Non-pigmented ciliary epithelial cell (primary cell): ENCODE data around the gene LAMA2.
A peak's percentile ranks its signal among the peaks of the same experiment; 100 is the strongest.

Experiments
- DNase-seq: peaks from one replicate; pipeline ENCODE4 v3.0.0-alpha.2; 2010; ENCODE audit warnings: low read depth

LAMA2 gene

DNA sequence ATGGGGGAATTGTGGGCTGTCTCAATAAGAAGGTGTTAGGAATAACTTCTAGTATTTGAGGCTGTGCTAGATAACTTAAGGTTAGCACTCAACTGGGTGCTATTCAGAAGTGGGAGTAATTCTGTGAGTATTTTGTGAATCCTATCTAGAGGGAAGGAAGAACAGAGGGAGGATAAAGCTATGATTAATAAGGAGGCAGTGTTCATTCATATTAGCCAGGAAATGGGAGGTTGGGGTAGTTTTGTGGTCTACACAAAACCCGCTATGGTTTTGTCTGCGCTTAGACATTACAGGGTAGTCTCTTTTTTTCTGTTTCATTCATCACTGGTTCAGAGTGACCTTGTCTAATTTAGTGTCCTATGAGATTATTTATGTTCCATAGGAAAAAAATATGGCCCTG is 486.0 kb downstream of the LAMA2 start:
- DNase-seq: no peak

DNA sequence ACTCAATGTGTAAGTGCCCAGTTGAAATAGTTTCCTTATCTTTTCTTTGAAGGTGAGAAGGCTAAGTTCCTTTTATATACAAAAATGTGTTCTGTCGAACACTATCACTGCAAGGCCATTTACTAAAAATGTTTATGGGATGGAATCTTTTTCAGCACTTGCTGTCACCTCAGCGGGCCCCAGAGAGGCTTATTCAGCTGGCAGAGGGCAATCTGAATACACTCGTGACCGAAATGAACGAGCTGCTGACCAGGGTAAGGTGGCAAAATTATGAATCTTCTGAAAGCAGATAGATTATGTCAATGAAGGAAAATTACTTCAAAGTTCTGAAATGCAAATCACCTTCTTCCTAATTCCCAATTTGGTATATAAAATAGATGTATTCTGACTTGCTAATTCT is 486.8 kb downstream of the LAMA2 start:
- DNase-seq: no peak

DNA sequence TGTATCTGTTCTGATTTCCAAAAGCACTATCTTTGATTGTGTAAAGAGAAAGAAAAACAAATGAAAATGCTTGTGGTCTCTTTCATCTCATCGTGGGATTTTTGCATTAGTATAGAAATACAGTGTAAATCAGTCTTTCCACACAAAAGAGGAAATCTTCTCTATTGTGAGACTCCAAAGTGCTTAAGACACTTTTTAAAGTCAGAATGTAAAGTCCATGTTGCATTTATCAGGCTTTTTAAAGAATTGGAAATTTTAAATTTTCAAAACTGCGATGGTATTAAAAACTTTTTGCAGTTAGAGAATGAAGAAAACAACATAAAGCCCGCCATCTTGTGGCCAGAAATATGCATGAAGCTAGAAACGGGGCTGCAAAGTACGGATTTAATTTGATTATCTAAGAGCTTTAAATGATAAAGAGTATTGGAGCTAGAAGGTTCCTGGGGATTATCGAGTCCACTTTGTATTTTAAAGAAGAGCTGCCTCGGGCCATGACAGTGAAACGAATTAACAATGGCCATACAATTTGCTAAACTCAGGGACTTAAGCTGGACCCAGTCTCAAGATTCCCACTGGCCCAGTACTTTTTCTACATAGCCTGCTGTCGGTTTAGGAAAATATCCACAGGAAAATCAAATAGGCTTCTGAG is 487.5 kb downstream of the LAMA2 start:
- DNase-seq: no peak

DNA sequence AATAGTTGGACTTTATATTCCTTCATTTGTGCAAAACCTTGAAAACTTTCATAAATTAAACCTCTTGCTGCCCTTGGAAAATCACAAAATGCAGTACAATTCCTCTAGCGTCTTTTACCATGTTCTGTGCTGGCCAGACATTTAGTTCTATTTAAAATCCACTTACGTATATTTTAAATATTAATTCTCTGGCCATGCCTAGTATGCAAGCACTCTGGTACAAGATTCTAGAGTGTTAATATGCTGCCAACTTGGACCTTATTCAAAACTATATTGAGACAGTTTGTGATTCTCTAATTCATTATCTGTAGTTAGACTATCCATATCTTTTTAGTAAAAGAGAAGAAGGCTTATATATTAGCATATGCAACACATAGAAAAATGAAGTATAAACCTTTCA is 498.9 kb downstream of the LAMA2 start:
- no peak for DNase-seq

DNA sequence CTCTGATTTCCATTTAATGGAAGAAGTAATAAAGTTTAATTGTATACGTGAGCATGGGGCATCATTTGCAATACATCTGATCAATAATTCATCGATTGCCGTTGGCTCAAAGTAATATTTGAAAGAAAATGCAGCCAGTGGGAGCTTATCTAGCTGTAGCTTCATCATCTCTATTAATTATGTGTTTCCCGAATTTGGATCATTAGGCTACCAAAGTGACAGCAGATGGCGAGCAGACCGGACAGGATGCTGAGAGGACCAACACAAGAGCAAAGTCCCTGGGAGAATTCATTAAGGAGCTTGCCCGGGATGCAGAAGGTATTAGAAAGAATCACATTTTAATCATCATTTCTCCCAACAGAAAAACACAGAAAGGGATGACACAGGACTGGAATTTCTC is 500.0 kb downstream of the LAMA2 start:
- DNase-seq: no peak

DNA sequence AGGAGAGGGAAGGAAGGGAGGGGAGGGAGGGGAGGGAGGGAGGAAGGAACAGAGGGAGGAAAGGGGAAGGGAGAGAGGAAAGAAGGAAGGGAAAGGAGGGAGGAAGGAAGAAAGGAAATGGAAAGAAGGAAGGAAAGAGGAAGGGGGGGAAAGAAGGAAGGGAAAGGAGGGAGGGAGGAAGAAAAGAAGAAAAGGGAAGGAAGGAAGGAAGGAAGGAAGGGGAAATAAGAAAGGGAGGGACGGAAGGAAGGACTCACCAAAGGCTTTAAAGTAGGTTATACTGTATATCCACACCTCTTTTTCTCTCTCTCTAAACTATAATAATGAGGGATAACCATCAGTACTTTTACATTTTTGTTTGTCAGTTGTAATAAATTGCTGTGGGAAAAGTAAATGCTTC is 502.2 kb downstream of the LAMA2 start:
- DNase-seq: no peak

DNA sequence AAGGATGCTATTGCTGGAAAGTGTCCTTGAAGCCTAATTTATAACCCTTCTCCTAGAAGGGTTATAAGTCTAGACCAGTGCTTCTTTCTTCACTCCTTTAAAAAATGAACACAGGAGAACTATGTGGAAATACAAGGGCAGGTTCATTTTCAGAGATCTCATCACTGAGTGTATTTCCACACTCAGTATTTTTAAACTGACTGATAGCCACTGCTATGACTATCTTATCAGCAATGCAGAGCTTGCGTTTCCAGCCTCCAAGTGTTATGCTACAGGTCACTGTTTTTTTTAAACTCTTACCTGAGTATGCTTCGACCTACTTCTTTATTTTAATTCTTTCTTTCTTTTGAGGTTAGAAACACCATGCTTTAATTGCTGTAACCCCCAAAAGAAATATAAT is 508.0 kb downstream of the LAMA2 start:
- no peak for DNase-seq

DNA sequence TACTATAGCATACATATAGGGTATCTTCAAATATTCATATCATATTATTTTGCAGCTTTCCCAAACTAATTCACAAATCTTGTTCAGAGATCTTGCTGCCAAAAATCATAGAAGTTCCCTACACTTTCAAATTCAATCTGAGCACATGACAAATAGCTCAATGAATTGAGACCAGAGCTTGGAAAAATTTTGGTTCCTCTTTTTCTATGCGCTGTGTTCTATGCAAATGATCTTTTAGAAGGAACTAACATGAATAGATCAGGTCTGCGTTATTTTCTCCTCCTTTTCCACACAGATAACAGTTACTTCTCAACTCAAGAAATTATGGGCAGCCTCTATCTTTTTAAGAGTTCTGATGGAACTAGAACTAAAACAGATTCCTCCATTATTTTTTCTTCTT is 510.7 kb downstream of the LAMA2 start:
- DNase-seq: no peak

DNA sequence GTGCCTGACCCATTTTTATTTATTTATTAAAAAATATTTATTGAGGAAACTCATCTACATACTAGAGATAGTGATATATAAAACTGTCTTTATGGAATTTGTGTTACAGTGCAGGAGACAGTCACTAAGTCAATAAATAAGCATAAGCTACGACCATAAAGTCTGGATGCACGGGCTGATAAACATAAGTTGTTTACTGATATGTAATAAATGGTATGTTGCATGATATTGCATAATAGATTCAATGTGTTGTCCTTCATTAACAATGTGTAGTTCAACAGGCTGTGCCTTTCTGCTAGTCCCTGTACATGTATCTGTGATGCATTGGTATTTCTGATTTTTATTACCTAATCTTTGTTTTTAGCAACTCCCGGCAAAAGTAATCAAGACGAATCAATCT is 515.8 kb downstream of the LAMA2 start:
- DNase-seq: no peak

DNA sequence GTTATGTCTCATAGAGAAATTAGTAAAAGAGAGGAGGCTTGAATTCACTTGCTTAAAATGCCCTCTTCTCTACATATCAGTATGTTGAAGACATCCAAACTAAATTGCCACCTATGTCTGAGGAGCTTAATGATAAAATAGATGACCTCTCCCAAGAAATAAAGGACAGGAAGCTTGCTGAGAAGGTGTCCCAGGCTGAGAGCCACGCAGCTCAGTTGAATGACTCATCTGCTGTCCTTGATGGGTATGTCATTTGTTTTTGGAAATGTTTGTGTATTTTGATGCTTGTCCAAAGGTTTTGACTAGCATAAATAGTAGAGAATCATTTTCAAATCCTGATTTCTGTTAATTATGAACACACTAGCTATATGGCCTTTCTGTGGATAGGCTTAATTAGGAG is 519.3 kb downstream of the LAMA2 start:
- DNase-seq: no peak

DNA sequence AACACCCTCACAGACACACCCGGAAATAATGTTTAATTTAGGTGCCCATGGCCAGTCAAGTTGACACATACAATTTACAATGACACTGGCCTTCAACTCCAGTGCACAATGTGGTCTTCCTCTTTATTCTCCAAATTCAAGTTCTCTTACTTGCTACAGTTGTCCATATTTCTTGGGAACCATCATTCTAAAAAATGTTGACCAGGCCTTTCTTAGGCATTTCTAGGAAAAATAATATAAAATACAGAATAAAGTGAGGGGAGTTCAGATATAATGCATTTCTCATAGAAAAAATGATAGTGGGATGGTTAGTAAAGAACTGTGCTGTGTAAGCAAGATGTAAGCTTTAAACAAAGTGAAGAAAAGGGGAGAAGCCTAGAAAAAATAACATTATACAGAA is 528.2 kb downstream of the LAMA2 start:
- no peak for DNase-seq

DNA sequence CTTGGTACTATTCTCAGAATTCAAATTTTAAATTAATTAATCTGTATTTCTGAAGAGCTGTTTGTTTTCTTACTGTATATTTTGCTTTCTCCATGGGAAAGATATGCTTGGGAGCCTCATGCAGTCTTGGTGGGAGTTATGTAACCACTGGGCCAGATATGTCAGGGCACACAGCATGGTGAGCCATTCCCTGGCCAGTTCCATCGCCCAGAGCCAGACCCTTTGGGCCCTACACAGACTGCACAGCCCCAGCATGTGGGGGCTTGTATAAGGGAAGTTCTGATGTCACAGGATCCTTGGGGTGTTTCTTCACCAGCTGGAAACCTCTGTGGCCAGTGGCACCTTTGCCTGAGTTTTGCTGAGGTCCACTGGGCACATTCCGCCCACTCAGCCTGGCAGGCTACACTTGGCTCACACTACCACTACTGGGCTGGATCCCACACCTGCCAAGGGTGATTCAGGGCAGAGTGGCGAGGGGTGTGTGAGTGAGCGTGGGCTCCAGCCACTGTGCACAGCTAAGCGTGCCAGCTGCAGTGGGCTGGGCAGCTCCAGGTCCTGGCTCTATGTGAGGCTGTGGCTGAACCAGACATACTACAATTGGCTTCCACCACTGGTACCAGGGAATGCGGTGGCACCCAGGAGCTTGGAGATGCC is 533.5 kb downstream of the LAMA2 start:
- no peak for DNase-seq

DNA sequence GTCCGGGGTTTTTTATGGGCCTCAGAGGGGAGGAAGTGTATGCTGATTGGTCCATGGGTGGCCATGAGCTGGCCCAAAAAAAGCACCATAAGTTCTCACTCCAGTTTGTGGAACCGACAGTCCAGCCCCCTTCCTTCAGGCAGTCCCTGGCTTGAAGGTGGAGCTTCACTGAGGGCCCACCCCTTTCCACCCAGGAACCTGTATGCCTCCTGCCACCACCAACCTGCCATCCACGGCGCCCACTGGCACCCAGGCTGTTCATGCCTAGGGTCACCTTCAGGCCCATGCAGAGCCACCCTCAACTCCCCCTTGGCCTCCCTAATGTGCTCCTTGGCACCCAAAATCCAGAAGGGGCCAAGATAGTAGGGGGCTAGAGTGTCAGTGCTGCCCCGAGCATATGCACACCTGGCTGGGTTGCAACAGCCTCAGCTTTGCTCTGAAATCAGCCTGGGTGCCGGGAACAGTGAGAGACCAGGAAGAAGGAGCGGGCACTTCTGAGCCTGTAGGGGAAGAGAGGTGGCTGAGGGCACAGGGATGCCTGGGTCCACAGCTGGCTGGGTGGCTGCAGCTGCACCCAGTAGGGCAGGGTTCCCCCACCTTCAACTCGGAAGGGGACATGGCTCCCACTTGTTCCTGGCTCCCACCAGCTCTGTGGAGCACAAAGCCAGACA is 534.6 kb downstream of the LAMA2 start:
- no peak for DNase-seq

DNA sequence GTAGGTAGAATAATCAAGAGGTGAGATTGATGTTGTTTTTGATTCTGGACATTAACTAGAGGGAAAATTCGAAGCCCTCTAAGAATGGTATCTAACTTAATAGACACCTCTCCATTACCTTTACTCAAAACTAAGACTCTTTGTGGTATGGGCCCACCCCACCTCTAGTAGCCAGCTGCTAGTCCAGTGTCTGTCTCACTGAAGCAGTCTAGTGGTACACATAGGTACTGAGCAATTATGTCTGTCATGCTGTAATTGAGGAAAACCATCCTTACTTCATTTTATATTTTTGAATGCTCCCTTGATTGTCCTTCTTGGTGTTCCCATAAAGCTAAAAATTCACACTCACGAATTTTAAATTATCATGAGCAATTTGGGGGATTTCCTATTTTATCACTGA is 536.4 kb downstream of the LAMA2 start:
- no peak for DNase-seq

DNA sequence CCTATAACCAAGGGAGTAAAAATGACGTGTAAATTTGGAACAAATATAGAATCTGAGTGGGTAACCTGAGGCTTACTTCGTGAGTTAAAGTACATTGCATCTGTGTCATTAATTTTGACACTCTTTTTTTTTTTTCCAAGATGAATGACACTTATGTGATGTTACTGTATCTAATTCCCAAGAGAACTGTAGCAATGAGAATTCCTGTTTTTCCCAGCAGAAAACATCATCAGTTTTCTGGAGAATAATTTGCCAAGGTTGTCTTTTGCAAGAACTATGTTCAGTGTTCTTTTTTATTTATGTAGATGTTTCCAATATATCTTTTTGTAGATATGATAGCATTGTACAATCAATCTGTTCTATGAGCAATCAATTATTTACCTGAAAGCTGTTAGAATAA is 543.4 kb downstream of the LAMA2 start:
- no peak for DNase-seq

DNA sequence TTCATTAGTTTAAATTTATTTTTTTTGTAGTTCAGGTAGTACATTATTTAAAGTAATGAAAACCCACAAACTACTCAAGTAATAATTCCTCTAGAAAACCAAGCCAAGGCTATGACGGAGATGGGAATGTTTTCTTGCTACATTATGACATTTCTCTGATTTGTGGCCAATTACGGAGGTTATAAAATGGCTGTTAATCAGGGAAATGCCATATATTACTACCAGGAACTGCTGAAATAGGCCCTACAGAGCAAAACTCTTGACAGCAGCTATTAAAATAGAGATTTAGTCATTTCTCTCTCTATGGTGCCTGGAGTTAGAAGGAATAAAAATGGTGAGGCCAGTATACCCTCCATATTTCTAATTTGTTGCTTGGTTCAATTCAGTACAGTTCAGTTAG is 547.0 kb downstream of the LAMA2 start:
- DNase-seq: no peak

DNA sequence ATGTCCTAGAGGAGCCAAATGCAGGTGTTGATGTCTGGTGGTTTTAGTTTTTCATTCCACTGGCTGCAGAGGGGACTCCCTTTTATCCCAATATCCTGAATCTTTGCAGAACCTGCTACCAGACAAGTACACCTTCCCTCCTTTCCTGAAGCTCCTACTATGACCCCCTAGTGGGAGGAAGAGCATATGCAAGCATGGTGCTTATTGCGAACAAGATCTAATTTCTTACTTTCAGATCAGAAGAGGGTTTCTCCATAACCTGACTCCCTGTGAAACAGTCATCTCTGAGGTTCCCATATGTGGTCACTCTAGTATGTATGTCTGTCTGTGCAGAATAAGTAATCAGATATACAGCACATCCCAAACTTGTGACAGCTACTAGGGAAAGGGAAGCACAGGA is 549.8 kb downstream of the LAMA2 start:
- DNase-seq: no peak

DNA sequence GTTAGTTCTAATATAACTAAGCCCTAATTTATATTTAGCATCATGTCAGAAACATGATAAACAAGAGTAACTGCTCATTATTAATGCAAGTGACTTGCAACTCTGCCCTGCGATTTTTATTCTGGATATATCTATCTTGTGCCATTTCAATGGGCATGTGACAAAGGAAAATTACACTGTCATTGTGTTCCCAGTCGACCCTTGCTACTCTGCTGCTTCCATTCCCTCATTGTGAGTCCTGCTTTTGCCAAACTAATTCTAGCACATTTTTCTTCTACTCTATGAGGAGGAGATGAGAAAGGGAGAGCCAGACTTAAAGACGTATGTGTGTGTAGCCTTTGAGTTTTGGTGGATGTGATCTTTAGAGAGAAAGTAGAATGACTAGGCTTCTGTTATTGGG is 551.2 kb downstream of the LAMA2 start:
- no peak for DNase-seq

DNA sequence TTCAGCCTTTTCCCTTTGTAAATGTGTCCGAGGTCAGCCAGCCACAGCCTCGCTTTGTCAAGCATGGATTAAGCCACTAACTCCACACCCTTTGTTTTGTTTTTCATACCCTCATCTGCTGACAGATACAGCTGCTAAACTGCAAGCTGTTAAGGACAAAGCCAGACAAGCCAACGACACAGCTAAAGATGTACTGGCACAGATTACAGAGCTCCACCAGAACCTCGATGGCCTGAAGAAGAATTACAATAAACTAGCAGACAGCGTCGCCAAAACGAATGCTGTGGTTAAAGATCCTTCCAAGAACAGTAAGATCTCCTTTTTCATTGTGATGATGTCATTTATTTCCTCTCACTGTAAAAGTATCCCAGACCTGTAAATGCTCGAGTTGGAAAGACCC is 557.8 kb downstream of the LAMA2 start:
- peak; percentile 18 for DNase-seq

DNA sequence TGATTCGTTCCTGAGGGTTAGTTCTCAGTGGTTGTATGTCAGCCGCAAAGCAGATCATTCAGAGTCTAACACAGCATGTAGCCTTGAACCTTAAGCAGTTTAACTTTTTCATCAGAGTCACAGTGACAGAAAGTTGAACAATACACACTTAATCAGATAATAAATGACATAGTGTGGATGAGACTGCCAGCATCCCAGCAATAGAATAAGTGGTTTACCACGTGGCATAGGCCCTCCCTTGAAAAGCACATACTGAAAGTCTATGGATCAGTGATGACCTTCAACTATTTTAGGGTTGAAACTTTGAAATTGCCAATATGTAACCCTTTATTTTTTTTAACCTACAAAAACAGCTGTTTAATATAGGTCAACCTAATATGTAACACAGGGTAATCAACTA is 561.7 kb downstream of the LAMA2 start:
- no peak for DNase-seq

DNA sequence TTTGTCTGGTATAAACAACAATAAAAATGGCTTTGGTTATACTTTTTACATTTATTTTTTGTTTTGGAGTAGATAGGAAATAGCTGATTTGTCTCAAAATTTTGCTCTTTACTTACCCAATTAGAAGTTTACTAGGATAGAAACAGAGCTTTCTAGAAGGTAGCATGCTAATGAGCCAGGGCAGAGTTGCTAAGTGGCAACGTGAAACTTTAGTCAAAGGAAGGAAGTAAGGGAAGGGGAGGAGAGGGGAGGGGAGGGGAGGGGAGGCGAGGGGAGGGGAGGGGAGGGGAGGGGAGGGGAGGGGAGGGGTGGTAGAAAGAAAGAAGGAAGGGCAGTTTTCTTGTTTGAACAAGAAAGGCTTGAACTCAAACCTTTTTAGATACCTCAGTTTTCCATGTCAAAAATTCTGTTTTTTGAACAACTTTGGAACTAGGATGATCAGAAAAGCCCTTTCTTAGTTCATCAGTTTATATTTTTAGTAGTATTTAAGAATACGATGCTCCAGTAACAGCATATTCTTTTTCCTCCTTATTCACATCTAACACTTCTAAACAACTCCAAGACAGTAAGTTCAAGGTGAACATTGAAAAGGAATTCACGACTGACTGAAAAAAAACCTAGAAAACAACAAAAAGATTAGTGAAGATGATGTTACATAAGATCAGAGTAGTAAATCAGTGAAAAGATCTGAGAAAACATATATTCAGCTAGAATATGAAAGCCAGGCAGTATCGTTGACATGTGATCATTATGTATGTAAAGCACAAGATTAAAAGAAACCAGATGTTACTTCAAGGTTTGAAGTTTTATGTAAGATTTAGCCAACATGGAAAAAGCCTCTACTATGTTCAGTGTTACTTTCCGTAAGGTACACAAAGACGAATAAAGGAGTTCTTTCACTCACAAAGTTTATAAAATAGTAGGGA is 563.6 kb downstream of the LAMA2 start:
- DNase-seq: no peak

DNA sequence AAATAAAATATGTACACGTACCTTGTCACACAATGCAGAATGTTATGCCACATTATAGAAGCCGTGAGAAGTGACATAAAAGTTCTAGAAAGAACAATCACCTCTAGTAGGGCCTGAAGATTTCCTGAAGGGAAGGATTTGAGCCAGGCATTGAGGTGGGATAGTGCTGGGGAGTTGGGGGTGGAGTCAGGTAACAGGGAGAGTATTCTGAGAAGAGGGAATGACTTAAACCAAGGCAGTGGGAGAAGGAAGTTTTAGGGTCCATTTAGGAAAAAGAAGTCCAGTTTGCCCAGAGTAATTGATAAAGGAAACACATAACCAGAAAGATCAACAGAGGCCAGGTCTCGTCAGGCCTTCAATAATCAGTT is 564.2 kb downstream of the LAMA2 start:
- no peak for DNase-seq

DNA sequence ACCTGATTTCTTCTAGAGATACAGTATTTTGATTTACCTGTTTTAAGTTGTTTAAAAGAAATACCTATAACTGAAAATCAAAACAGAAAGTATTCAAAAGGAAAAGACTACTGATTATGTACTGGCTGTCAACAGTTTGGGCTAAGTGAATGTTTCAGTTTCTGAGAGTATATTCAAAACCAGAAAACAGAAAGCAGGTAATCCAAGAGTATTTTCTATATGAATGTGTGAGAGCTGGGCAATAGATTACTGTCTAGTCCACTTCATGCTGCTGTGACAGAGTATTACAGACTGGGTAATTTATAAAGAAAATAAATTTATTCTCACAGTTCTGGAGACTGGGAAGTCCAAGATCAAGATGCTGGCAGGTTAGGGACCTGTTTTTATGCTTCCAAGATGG is 566.0 kb downstream of the LAMA2 start:
- no peak for DNase-seq
